B cell (primary cell): ENCODE measurements around the gene AXDND1. TPM values are rescaled to one million over a fixed set of nuclear protein-coding genes. Genes with fewer than 3 reads are reported as not detected.

Experiments used
- ATAC-seq: fragments of 200-7000 bp; cut with Tn5 transposase; one replicate; pipeline ENCODE4 v1.10.0; 2021; ENCODE audit warnings: low read depth, mild to moderate bottlenecking, moderate number of reproducible peaks, moderate library complexity
- CTCF ChIA-PET: fragments of 350-600 bp; sonication (Branson Sonifier 250); formaldehyde crosslinking; loops from one replicate; lab custom pipeline; 2021; ENCODE audit warnings: antibody characterized with exemption, inconsistent platforms; lab: Charles Lee
- POLR2A ChIA-PET: fragments of 350-600 bp; sonication (Branson Sonifier 250); formaldehyde crosslinking; loops from one replicate; lab custom pipeline; 2021; ENCODE audit warnings: antibody characterized with exemption; lab: Charles Lee
- DNase-seq: peaks from one replicate; pipeline ENCODE4 v3.0.0; 2013
- H2AFZ ChIP-seq: 2 replicates; pipeline ENCODE4 v1.6.1; 2012; ENCODE audit warnings: mild to moderate bottlenecking, low read depth, low read length; ENCODE audit not compliant: insufficient read depth, poor library complexity, severe bottlenecking
- H3K27ac ChIP-seq, 2 donors: 1 replicate in 1 of 2; 2 replicates in 1 of 2; pipeline ENCODE4 v1.5.1; 2012 to 2013; ENCODE audit warnings: low read length in 2 of 2, mild to moderate bottlenecking in 2 of 2, moderate library complexity in 1 of 2
- H3K27me3 ChIP-seq, 4 experiments: fragments of 200-600 bp in 1 of 4; sonication (generic) in 1 of 4; replicated peaks in 1 of 4; 1 replicate in 2 of 4; 2 replicates in 2 of 4; pipeline versions ENCODE4 v1.6.1 to v1.7.0; 2013 to 2016; ENCODE audit warnings: low read length in 3 of 4, mild to moderate bottlenecking in 2 of 4, mixed read lengths in 1 of 4, moderate library complexity in 1 of 4; ENCODE audit not compliant: insufficient read depth in 4 of 4, control insufficient read depth in 3 of 4; ENCODE audit errors: control extremely low read depth in 1 of 4
- H3K36me3 ChIP-seq, 2 experiments: replicated peaks in 1 of 2; 1 replicate in 1 of 2; 2 replicates in 1 of 2; pipeline versions ENCODE4 v1.6.1 to v1.7.1; 2013; ENCODE audit warnings: low read length in 1 of 2; ENCODE audit not compliant: insufficient read depth in 2 of 2, control insufficient read depth in 1 of 2; ENCODE audit errors: control extremely low read depth in 1 of 2, extremely low read depth in 1 of 2
- H3K4me1 ChIP-seq, 2 donors: fragments of 200-600 bp in 1 of 2; sonication (generic) in 1 of 2; 1 replicate in 1 of 2; 2 replicates in 1 of 2; pipeline versions ENCODE4 v1.5.1 to v1.6.1; 2013 to 2017; ENCODE audit warnings: low read length in 2 of 2; ENCODE audit not compliant: control insufficient read depth in 2 of 2, insufficient read depth in 2 of 2
- H3K4me2 ChIP-seq: replicated peaks from 2 replicates; pipeline ENCODE3; 2012; ENCODE audit warnings: mild to moderate bottlenecking, low read depth, low read length; ENCODE audit not compliant: poor library complexity, severe bottlenecking
- H3K4me3 ChIP-seq, 5 experiments: fragments of 200-600 bp in 1 of 5; sonication (generic) in 1 of 5; 1 replicate in 3 of 5; 2 replicates in 2 of 5; pipeline versions ENCODE4 v1.5.1 to v1.7.0; 2011 to 2016; ENCODE audit warnings: low read length in 4 of 5, mild to moderate bottlenecking in 4 of 5, low read depth in 2 of 5, control low read depth in 1 of 5, moderate library complexity in 1 of 5; ENCODE audit not compliant: insufficient read depth in 1 of 5; ENCODE audit errors: control extremely low read depth in 1 of 5, extremely low read depth in 1 of 5
- H3K79me2 ChIP-seq: fragments of 200-600 bp; sonication (generic); one replicate; pipeline ENCODE4 v1.6.0; 2016; ENCODE audit warnings: low read length; ENCODE audit not compliant: control insufficient read depth, insufficient read depth
- H3K9ac ChIP-seq: fragments of 200-600 bp; sonication (generic); 2 replicates; pipeline ENCODE4 v1.6.1; 2017; ENCODE audit warnings: mild to moderate bottlenecking, low read length, moderate library complexity
- H3K9me3 ChIP-seq, 3 donors: one replicate each; pipeline versions ENCODE4 v1.6.1 to v1.7.1; 2013; ENCODE audit warnings: low read length in 2 of 3; ENCODE audit not compliant: control insufficient read depth in 2 of 3, insufficient read depth in 1 of 3; ENCODE audit errors: control extremely low read depth in 1 of 3
- H4K20me1 ChIP-seq: 2 replicates; pipeline ENCODE4 v1.6.0; 2012; ENCODE audit warnings: mild to moderate bottlenecking, low read length; ENCODE audit not compliant: insufficient read depth, control insufficient read depth, poor library complexity, severe bottlenecking
- H3K27ac Mint-ChIP-seq: one replicate; pipeline ENCODE4 v1.8.0; 2021; ENCODE audit warnings: mixed read lengths
- H3K27me3 Mint-ChIP-seq: one replicate; pipeline ENCODE4 v1.8.0; 2021; ENCODE audit warnings: mixed read lengths
- H3K4me1 Mint-ChIP-seq: one replicate; pipeline ENCODE4 v1.8.0; 2021; ENCODE audit warnings: mixed read lengths
- H3K4me3 Mint-ChIP-seq: one replicate; pipeline ENCODE4 v1.8.0; 2021; ENCODE audit warnings: mixed read lengths
- H3K9me3 Mint-ChIP-seq: one replicate; pipeline ENCODE4 v1.8.0; 2022; ENCODE audit warnings: mixed read lengths; ENCODE audit not compliant: insufficient read depth
- CTCF ChIP-seq: fragments of 200-600 bp; IDR thresholded peaks from one replicate; pipeline ENCODE4 v1.8.0; 2022; ENCODE audit warnings: antibody characterized with exemption, mild to moderate bottlenecking
- EZH2 ChIP-seq: IDR thresholded peaks from 2 replicates; pipeline ENCODE4 v1.6.1; 2012; ENCODE audit warnings: borderline replicate concordance, low read depth, mild to moderate bottlenecking, moderate library complexity, low read length; ENCODE audit not compliant: insufficient read depth, poor library complexity, severe bottlenecking
- WGBS: methylation state at CpG from one replicate; pipeline ENCODE4 v1.1.5; 2013; ENCODE audit warnings: missing lambda C conversion rate; ENCODE audit not compliant: insufficient coverage; 5-methylcytosine and 5-hydroxymethylcytosine counted together
- intact Hi-C: fragments of 100-400 bp; cut with micrococcal nuclease; formaldehyde crosslinking; loops from one replicate; pipeline ENCODE4 v1.10.0; 2022
- polyA minus RNA-seq: library from RNA; depleted of rRNA, polyadenylated mRNA; stranded (reverse); fragments of >200 nt; gene quantifications from 2 replicates; pipeline ENCODE4 v1.2.3, GENCODE V29; 2012
- polyA plus RNA-seq: library from polyadenylated mRNA; depleted of rRNA; stranded (reverse); fragments of >200 nt; gene quantifications from 2 replicates; pipeline ENCODE4 v1.2.3, GENCODE V29; 2012
- total RNA-seq, 2 donors: library from RNA; stranded (reverse); fragments of 120-200 nt in 1 of 2; gene quantifications; 1 replicate in 1 of 2; 2 replicates in 1 of 2; pipeline versions ENCODE4 v1.2.3 to v1.2.4, GENCODE V29; 2013 to 2022

AXDND1 gene
- total RNA-seq, result 0.90 and 1.1 TPM in 2 replicates
- 1.0 TPM for total RNA-seq (2013)
- 0.40 TPM in 1 of 2 replicates, not detected in the other for polyA plus RNA-seq
- 1.7 TPM in 1 of 2 replicates, not detected in the other for polyA minus RNA-seq

GRCh38 chr1:179365342-179366092 is at the start of gene AXDND1:
TSS of gene AXDND1 (plus strand) at chr1:179365971. CDS start at chr1:179366510, 539 bp downstream.
- Mint-ChIP-seq H3K27me3 (no peaks in the 10 kb centered on the region), H3K9me3 (no peaks in the 10 kb centered on the region), H3K4me1 (peaks cover 7% of the 10 kb centered on the region), H3K4me3 (peak within 1 kb of the TSS; percentile 97), H3K27ac (peak within 1 kb of the TSS; percentile 99)
- ATAC-seq (peak; percentile 90), DNase-seq (peak; percentile 97)
- H2AFZ ChIP-seq, result peak within 1 kb of the TSS; percentile 85
- H3K4me3 ChIP-seq, result peak within 1 kb of the TSS; percentile 59 to 85 (median 74)
- H3K9me3 ChIP-seq, result no peaks in the 10 kb centered on the region
- TF ChIP-seq EZH2, result no peak
- TF ChIP-seq CTCF, result no peak
- no peaks in the 10 kb centered on the region for H4K20me1 ChIP-seq
- no peaks in the 10 kb centered on the region for H3K36me3 ChIP-seq
- H3K79me2 ChIP-seq, result no peaks in the 10 kb centered on the region
- ChIA-PET POLR2A (interaction anchor here (0.6 to 1.5 kb wide), 7 partner anchors 69 to 656 kb away, joined by 3 to 10 read pairs (median 4); partner anchors contain the start of genes SOAT1 and TOR3A), CTCF (interaction anchor here (0.6 to 9.4 kb wide), 8 partner anchors 13 to 1057 kb away, joined by 3 to 183 read pairs (median 4); partner anchors contain the start of genes SOAT1 and TOR3A)
- H3K27ac ChIP-seq, result peak within 1 kb of the TSS; percentile 93 to 100
- H3K9ac ChIP-seq, result peak within 1 kb of the TSS; percentile 98
- peaks cover 4 to 12% of the 10 kb centered on the region in 2 donors for H3K4me1 ChIP-seq
- intact Hi-C loops, result loop anchor here (1.0 to 10.0 kb wide), 7 partner anchors 72 to 638 kb away; partner anchors contain the start of genes ABL2, RALGPS2, SOAT1 and TOR1AIP1
- H3K27me3 ChIP-seq, result no peaks in the 10 kb centered on the region
- 6% methylated on average over 31 of the region's 43 CpGs for WGBS
- peak within 1 kb of the TSS; percentile 84 for H3K4me2 ChIP-seq

GRCh38 chr1:179318491-179318890 is 47.3 kb upstream of the AXDND1 start:
- H3K4me3 Mint-ChIP-seq, result no peak overlapping the region
- Histone ChIP-seq H3K27me3 (no peaks in the 10 kb centered on the region), H3K4me1 (no peaks in the 10 kb centered on the region), H3K79me2 (peaks cover 46% of the 10 kb centered on the region), H3K27ac (peak overlapping the region in 1 of 2 donors; percentile 15), H3K9ac (no peak overlapping the region), H3K36me3 (no peaks in the 10 kb centered on the region), H3K4me2 (no peak overlapping the region), H3K4me3 (no peak overlapping the region), H4K20me1 (no peaks in the 10 kb centered on the region), H2AFZ (no peak overlapping the region), H3K9me3 (no peaks in the 10 kb centered on the region)
- WGBS, result no CpG with 5 or more reads among the region's 5 CpGs
- DNase-seq, result no peak
- H3K9me3 Mint-ChIP-seq, result no peaks in the 10 kb centered on the region
- no peak overlapping the region for H3K27ac Mint-ChIP-seq
- ChIA-PET POLR2A (no interaction called here), CTCF (no interaction called here)
- intact Hi-C loops, result no loop called here
- no peaks in the 10 kb centered on the region for H3K27me3 Mint-ChIP-seq
- TF ChIP-seq CTCF (no peak), EZH2 (no peak)
- peaks cover 7% of the 10 kb centered on the region for H3K4me1 Mint-ChIP-seq
- no peak for ATAC-seq
